Skeletal muscle satellite cell (primary cell): ENCODE measurements around the gene FKBP5.
"Not testable (repeated sequence)": the region's sequence is repeated elsewhere in the genome, so short reads cannot be mapped to it uniquely, and the experiment has no call there.

Experiments used
- H3K27me3 ChIP-seq: 2 replicates; pipeline ENCODE4 v1.7.0; 2013; ENCODE audit warnings: low read length; ENCODE audit not compliant: control insufficient read depth, insufficient read depth
- H3K36me3 ChIP-seq: 2 replicates; pipeline ENCODE4 v1.7.0; 2013; ENCODE audit warnings: mild to moderate bottlenecking, control low read depth, low read length; ENCODE audit not compliant: insufficient read depth
- H3K4me1 ChIP-seq: 2 replicates; pipeline ENCODE4 v1.7.0; 2013; ENCODE audit warnings: low read length; ENCODE audit not compliant: control insufficient read depth, insufficient read depth
- H3K4me2 ChIP-seq: 2 replicates; pipeline ENCODE4 v1.7.0; 2013; ENCODE audit warnings: mild to moderate bottlenecking, low read length
- H3K4me3 ChIP-seq: 2 replicates; pipeline ENCODE4 v1.7.0; 2013; ENCODE audit warnings: low read length
- H3K9ac ChIP-seq: 2 replicates; pipeline ENCODE4 v1.7.0; 2013; ENCODE audit warnings: mild to moderate bottlenecking, low read depth, low read length, moderate library complexity
- H3K9me3 ChIP-seq: replicated peaks from 2 replicates; pipeline ENCODE4 v1.7.0; 2013; ENCODE audit warnings: mild to moderate bottlenecking, control low read depth, low read length

FKBP5 gene

DNA sequence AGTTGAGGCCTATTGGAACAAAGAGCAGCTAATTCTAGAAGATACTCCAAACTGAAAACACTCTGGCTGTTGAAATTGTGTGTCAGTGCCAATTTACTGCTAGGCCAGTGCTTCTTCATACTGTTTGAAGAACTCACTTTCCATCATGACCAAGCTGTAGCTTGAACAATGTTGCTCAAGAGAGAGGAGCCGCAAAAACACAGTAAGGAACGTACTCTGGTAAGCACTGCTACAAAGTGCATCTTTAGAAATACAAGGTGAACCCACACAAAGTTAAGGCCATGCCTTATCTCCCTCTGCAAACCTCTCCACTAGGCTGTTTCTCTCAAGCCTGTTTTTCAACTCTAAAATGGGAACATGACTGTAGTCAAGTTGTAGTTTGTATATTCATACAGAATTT is 101.5 kb downstream of the FKBP5 start:
- H3K9me3 ChIP-seq, result no peaks in the 10 kb centered on the region
- peaks cover 88% of the 10 kb centered on the region for H3K4me1 ChIP-seq
- no peak overlapping the region for H3K4me2 ChIP-seq
- H3K36me3 ChIP-seq, result peaks cover 80% of the 10 kb centered on the region
- no peak overlapping the region for H3K4me3 ChIP-seq
- H3K9ac ChIP-seq, result peak overlapping the region; percentile 42
- H3K27me3 ChIP-seq, result no peaks in the 10 kb centered on the region

DNA sequence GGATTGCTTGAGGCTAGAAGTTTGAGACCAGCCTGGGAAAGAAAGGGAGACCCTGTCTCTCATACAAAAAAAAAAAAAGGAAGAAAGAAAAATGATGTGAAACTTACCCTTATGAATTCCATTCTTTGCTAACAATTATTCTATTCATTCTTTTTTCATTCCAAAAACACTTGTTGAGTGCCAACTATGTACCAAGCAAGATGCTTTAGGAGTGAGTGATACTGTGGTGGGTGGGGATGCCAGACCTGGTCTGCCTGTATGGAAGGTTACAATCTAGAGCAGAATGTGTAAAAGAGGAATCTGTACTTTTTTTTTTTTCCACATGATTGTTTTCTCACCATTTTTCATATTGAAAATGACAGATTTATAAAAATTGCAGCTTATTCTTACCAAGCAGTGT is 102.2 kb downstream of the FKBP5 start:
- H3K9ac ChIP-seq, result peak overlapping the region; percentile 57
- H3K4me3 ChIP-seq, result no peak overlapping the region
- H3K9me3 ChIP-seq, result no peaks in the 10 kb centered on the region
- H3K36me3 ChIP-seq, result peaks cover 81% of the 10 kb centered on the region
- H3K4me1 ChIP-seq, result peaks cover 84% of the 10 kb centered on the region
- H3K27me3 ChIP-seq, result no peaks in the 10 kb centered on the region
- peak overlapping the region; percentile 21 for H3K4me2 ChIP-seq

DNA sequence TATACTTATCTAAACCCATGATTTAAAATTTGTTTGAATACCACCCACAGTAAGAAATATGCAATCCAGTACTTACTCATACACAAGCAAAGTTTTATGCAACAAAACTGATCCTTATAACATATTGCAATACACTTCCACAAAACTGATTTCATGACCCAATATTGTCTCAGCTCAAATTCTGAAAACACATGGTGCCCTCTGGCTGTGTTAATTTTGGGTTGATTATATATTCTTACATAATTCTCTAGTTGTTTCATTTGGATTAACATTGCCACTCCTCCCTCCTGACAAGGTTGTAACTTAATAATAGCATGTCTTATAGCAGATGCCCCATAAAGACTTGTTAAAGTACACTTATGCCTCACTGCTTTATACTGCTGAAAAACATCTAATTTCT is 103.1 kb downstream of the FKBP5 start:
- peaks cover 82% of the 10 kb centered on the region for H3K36me3 ChIP-seq
- H3K4me2 ChIP-seq, result no peak overlapping the region
- H3K4me1 ChIP-seq, result peaks cover 75% of the 10 kb centered on the region
- H3K9ac ChIP-seq, result peak overlapping the region; percentile 57
- no peaks in the 10 kb centered on the region for H3K9me3 ChIP-seq
- H3K27me3 ChIP-seq, result no peaks in the 10 kb centered on the region
- no peak overlapping the region for H3K4me3 ChIP-seq

DNA sequence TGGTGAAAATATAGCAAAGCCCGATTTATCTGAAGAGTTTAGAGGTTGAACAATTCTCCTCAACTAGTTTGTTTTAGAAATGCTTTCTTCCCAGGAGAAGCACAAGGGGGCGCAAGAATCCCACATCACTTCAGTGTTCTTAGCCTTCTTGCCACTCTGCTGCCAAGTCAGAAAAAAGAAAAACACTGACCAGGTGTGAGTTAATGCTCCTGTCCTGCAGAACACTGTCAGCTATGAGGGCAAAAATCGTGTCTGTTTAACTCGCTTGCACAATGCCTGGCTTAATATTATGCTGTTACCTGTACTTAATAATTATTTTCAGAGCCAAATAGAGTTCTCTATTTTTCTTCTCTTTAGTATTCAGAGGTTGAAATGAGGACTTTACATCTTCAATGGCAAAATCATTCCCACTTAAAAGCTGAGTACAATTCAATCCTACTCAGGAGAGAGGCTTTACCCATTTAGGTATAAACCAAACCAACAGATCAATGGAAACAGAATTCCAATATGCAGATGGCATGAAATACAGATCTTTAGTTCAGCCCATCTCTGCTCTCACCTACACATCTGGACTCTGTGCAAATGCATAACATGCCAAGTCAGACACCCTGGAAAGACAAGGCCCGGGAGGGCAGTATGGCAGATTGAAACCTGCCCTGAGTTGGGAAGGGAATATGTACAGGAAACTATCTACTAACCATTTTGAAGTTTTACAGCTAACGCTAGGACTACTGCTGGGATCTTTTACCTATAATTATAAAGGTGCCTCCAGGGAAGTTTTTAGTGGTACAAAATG is 104.6 kb downstream of the FKBP5 start:
- no peak overlapping the region for H3K4me3 ChIP-seq
- no peak overlapping the region for H3K9ac ChIP-seq
- H3K36me3 ChIP-seq, result peaks cover 79% of the 10 kb centered on the region
- H3K4me1 ChIP-seq, result peaks cover 60% of the 10 kb centered on the region
- H3K4me2 ChIP-seq, result no peak overlapping the region
- no peaks in the 10 kb centered on the region for H3K27me3 ChIP-seq
- no peaks in the 10 kb centered on the region for H3K9me3 ChIP-seq

DNA sequence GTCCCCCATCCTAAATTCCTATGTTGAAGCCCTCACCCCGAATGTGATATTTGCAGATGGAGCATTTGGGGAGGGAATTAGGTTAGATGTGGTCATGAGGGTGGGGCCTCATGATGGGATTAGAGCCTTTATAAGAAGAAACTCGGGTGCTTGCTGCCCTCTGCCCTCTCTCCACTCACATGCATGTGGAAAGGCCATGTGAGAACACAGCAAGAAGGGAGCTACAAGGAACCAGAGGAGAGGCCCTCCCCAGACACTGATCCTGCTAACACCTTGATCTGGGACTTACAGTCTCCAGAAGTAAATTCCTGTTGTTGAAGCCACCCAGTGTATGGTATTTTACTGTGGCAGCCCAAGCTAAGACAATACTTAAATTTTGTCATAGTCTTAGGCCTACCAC is 106.4 kb downstream of the FKBP5 start:
- H3K9ac ChIP-seq, result no peak overlapping the region
- no peaks in the 10 kb centered on the region for H3K9me3 ChIP-seq
- H3K27me3 ChIP-seq, result no peaks in the 10 kb centered on the region
- peaks cover 46% of the 10 kb centered on the region for H3K4me1 ChIP-seq
- H3K4me3 ChIP-seq, result no peak overlapping the region
- no peak overlapping the region for H3K4me2 ChIP-seq
- peaks cover 86% of the 10 kb centered on the region for H3K36me3 ChIP-seq

DNA sequence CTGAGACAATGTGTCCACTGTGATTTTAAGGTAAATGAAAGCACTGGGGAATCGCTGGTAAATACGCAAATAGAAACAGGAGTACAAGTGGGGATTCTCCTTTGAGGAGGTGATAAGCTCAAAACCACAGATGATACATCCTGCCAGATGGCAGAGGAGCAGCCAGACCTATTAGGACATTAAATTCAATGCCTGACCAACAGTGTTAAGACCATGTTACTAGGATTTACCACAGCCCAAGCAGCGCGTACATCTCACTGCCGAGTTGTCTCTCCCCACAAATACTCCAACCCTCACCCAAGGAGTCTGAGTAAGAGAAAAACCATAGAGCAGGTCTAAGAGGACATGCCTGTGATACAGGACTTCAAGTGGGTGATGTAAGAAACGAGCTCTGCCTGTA is 107.1 kb downstream of the FKBP5 start:
- no peak overlapping the region for H3K4me3 ChIP-seq
- H3K9me3 ChIP-seq, result no peaks in the 10 kb centered on the region
- H3K27me3 ChIP-seq, result no peaks in the 10 kb centered on the region
- H3K4me1 ChIP-seq, result peaks cover 39% of the 10 kb centered on the region
- no peak overlapping the region for H3K9ac ChIP-seq
- H3K36me3 ChIP-seq, result peaks cover 86% of the 10 kb centered on the region
- no peak overlapping the region for H3K4me2 ChIP-seq

DNA sequence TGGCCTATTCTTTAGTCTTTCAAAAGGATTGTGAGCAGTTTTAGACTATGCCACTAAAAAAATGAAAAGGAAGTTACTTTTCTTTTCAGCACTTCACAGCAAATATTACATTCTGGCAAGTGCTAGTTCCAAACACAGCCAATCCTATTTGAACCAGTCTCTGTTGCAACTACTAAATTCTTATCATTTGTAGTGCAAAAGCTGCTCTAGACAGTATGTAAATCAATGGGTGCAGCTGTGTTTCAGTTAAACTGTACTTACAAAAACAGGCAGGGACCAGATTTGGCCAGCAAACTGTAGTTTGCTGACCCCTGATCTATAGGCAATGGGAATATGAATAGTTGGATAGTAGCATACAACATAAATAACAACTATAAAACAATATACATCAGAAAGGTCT is 107.9 kb downstream of the FKBP5 start:
- H3K27me3 ChIP-seq, result no peaks in the 10 kb centered on the region
- peaks cover 31% of the 10 kb centered on the region for H3K4me1 ChIP-seq
- no peaks in the 10 kb centered on the region for H3K9me3 ChIP-seq
- no peak overlapping the region for H3K4me3 ChIP-seq
- H3K9ac ChIP-seq, result no peak overlapping the region
- H3K4me2 ChIP-seq, result no peak overlapping the region
- peaks cover 86% of the 10 kb centered on the region for H3K36me3 ChIP-seq

DNA sequence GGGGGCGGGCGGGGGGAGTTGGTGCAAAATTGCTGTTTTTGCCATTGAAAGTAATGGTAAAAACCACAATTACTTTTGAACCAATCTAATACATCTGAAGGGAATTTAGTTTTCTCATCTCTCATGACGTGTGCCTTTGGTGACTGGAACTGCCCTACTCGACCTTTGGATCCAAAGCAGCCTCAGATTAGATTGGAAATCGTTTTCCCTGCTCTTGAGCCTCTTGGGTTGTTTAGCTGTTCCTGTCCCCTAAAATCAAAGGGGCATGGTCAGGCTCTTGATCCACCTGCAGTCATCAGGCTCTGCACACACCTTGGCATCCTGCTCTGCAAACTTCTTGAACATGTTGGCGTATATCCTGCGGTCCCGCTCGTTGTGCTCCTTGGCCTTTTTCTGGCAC is 112.0 kb downstream of the FKBP5 start:
- H3K9ac ChIP-seq, result no peak overlapping the region
- no peaks in the 10 kb centered on the region for H3K4me1 ChIP-seq
- H3K4me2 ChIP-seq, result no peak overlapping the region
- no peak overlapping the region for H3K4me3 ChIP-seq
- no peaks in the 10 kb centered on the region for H3K27me3 ChIP-seq
- H3K9me3 ChIP-seq, result no peaks in the 10 kb centered on the region
- H3K36me3 ChIP-seq, result peaks cover 91% of the 10 kb centered on the region

DNA sequence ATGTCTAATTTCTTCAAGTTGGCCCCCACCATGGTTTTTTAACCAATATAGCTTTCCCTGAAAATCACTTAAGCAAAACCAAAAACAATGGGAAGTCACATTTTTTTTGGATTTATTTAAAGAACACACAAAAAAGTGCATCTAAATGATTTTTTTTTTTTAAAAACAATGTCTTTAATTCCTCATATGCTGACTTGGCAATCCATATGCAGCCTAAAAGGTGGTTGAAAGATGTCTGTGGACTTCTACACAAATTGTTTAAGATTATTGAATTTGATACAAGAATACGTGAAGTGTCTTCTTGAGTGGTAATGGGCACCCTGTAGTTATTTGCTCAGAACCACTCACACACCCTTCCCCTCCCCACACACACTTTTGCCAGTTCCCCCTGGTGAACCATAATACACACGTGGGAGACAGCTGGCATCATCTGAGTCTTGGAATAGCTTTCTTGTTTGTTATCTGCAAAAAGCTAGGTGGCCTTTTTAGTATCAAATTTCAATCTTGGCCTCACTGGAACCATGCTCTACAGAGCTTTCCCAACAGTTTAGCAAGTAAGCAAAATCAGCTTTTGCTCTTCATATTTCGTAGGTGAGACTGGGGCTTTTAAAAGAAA is 115.1 kb downstream of the FKBP5 start:
- no peaks in the 10 kb centered on the region for H3K4me1 ChIP-seq
- peaks cover 84% of the 10 kb centered on the region for H3K36me3 ChIP-seq
- no peak overlapping the region for H3K9ac ChIP-seq
- H3K4me3 ChIP-seq, result no peak overlapping the region
- H3K27me3 ChIP-seq, result no peaks in the 10 kb centered on the region
- H3K4me2 ChIP-seq, result no peak overlapping the region
- no peaks in the 10 kb centered on the region for H3K9me3 ChIP-seq

DNA sequence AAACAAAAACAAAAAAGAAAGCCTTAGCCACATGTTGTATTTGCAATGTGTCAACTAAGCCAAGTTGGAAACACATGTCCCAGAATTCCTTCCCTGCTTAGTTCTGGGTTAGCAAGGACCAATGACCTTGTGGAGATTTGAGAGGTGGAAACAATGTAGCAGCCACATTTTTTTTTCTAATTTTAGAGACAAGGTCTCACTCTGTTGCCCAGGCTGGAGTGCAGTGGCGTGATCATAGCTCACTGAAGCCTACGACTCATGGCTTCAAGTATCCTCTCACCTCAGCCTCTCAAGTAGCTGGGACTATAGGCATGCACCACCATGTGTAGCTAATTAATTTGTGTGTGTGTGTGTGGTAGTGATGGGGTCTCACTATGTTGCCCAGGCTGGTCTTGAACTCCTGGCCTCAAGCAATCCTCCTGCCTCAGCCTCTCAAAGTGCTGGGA is 117.8 kb downstream of the FKBP5 start:
- H3K9ac ChIP-seq, H3K4me2 ChIP-seq, H3K27me3 ChIP-seq, H3K4me3 ChIP-seq, H3K4me1 ChIP-seq, H3K9me3 ChIP-seq: not testable (repeated sequence)
- peaks cover 60% of the 10 kb centered on the region for H3K36me3 ChIP-seq

DNA sequence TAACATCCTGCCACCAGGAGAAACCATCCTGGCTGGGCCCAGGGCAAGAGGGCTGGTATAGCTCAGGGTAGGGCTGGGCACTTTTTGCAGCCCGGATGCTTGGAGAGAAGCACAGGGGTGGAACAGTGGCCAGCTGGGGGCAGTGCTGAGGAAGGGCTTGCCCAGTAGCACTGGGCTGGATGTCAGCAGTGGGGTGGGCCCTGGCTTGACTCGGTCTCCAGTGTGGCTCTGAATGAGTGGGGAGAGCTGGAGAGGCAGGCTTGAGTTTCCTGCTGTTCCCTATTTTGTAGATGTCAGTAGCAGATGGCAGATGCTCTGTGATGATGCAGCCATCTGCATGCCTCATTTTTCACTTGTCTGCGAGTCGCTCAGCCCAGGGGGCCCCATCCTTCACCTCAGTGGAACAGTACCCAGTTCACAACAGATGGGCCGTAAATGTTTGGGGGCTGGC is 119.7 kb downstream of the FKBP5 start:
- Histone ChIP-seq H3K4me2 (no peak overlapping the region), H3K36me3 (peaks cover 41% of the 10 kb centered on the region), H3K4me1 (no peaks in the 10 kb centered on the region), H3K9me3 (no peaks in the 10 kb centered on the region), H3K9ac (no peak overlapping the region), H3K27me3 (no peaks in the 10 kb centered on the region), H3K4me3 (no peak overlapping the region)

DNA sequence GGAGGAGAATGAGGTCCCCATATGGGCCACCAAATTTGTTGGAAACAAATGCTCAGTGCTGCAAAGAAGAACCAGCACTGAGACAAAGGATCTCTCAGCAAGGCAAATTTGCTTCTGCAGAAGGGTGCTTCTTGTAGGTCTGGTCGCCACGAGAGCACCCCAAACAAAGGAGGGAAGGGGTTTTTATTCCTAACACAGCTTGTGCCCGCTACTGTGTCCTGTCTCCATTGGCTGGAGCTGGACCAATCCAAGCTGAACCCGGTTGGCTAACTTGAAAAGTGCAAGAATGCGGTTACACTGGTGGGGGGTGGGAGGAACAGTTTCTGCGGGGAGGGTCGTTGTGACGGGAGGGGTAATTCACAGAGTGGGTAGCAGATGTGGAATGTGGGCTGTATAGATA is 121.9 kb downstream of the FKBP5 start:
- Histone ChIP-seq H3K36me3 (peaks cover 21% of the 10 kb centered on the region), H3K4me1 (no peaks in the 10 kb centered on the region), H3K9me3 (no peaks in the 10 kb centered on the region), H3K4me3 (no peak overlapping the region), H3K27me3 (peaks cover 3% of the 10 kb centered on the region), H3K4me2 (no peak overlapping the region), H3K9ac (no peak overlapping the region)
